ENCODE results near the gene RHOH.

RHOH gene

DNA sequence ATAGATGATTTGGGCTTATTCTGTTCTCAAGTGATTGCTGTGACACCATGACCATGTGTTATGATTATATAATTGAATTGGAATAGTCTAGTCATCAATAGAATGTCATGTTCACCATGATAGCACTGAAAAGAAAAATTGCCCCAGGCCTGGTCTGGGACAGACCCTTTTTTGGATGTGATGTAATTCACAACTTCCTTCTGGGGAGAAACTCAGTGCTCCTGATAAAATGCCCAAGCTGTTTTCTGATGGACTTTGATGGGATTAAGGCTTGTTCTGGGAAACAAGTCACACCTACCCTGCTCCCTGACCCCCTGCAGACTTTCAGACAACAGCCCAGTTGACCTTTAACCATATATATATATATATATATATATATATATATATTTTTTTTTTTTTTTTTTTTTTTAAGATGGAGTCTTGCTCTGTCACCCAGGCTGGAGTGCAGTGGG is 65.3 kb downstream of the RHOH start:
- TF ChIP-seq GATA2 (IDR thresholded peaks at IDR 0.05; ENCODE audit: low read depth, low read length), result no peak
- TF ChIP-seq GATA3 (IDR thresholded peaks at IDR 0.05; ENCODE audit: low read depth, low read length), result no peak

DNA sequence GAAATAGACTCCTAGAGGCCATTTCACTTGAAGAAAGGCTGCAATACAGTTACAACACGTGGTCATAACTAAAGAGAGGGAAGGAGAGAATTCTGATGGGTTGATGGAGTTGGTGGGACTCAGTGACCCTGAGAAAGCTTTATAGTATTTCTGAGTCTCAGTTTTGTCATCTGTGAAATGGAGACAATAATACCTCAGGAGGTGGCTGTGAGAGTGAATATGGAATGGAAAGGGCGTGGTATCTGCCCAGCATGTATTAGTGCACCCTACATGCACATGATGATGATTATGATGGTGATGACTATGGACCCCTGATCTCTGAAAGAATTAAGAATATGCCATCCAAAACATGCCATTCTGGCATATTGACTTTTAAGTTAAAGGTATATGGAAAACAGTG is 66.0 kb downstream of the RHOH start:
- no peak for TF ChIP-seq GATA3 (IDR thresholded peaks at IDR 0.05; ENCODE audit: low read depth, low read length)
- TF ChIP-seq GATA2 (IDR thresholded peaks at IDR 0.05; ENCODE audit: low read depth, low read length), result no peak

DNA sequence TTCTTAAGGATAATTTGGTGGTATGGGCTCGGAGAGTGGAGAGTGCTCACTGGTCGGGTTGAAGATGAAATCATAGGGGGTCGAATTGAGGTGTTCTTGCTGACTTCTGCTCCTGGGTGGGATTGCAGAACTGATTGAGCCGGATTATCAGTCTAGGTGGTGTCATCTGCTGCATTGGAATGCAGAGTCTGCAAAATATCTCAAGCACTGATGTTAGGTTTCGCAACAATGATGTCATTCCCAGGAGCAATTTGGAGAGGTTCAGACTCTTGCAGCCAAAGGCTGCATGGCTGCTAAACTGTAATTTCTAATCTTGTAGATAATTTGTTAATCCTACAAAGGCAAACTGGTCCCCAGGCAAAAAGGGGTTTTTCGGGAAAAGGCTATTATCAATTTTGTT is 67.7 kb downstream of the RHOH start:
- TF ChIP-seq GATA3 (IDR thresholded peaks at IDR 0.05; ENCODE audit: low read depth, low read length), result no peak

DNA sequence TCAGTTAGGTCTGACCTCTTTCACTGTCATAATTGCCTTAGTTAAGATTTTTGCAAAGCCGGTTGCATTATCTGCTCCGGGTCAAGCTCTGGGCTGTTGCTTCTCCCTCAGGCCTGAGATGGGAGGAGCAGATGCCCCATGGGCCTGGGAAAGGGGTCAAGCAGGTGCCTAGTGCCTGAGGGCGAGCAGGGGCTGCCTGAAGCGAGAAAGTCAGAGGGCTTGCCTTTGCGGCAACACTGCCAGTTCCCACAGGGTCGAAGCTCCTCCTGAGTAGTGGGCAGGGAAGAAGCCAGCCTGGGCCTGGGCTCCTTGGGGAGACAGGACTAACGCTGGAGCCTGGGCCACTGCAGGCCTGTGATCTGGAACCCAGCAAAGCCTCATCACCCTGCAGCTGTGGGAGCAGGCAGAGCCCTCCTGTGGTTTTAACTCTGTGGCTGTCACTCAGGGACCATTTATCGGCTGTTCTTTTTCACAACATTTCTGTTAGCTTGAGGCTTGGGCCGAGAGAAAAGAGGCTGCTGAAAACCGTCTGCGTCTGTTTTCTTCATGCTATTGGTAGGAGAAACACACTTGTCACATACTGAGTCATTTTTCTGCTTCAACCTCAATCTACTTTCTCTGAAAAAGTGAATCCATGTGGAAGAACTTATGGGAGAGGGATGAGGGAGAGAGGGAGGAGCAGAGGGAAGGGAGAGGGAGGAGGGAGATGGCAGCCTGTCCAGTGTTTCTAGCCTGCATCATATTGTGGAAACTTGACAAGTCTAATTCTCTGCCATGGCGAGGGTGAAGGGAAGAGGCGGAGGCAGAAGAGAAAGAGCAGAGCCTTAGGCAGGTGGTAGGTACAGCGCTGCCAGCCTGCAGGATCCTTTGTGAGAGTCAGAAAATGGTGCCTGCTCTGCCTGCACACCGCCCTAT is 68.4 kb downstream of the RHOH start:
- no peak for TF ChIP-seq GATA2 (IDR thresholded peaks at IDR 0.05; ENCODE audit: low read depth, low read length)
- no peak for TF ChIP-seq GATA3 (IDR thresholded peaks at IDR 0.05; ENCODE audit: low read depth, low read length)

DNA sequence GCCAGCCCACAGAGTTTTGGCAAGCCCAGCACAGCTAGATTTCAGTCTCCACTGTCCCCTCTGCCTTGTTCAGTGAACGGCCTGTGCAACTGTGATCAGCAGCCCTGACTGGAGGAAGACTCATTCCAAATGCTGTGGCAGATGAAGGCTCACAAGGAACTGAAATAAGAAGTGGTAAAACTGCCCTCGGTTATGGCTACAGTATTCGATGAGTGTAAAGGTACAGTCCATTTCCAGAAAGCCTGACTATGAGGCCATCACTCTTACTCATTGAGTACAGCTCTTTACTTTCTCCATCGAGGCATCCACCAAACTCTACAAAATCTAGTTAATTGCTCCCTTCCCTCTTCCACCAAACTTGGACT is 69.1 kb downstream of the RHOH start:
- TF ChIP-seq GATA3 (IDR thresholded peaks at IDR 0.05; ENCODE audit: low read depth, low read length), result no peak

DNA sequence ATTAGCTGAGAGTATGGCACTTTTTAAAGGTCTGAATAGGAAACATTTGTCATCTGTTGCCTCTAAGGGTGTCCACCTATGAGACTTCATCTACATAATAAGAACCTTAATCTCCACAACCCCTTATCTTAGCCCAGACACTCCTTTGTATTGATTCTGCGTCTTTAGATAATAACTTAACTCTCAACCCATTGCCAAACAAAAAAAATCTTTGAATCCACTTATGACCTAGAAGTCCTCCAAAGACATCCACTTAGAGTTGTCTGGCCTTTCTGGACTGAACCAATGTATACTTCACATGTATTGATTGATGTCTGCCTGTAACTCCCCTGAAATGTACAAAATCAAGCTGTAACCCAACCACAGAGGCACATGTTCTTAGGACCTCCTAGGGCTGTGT is 72.3 kb downstream of the RHOH start:
- TF ChIP-seq GATA3 (IDR thresholded peaks at IDR 0.05; ENCODE audit: low read depth, low read length) (no peak), GATA2 (IDR thresholded peaks at IDR 0.05; ENCODE audit: low read depth, low read length) (no peak)

DNA sequence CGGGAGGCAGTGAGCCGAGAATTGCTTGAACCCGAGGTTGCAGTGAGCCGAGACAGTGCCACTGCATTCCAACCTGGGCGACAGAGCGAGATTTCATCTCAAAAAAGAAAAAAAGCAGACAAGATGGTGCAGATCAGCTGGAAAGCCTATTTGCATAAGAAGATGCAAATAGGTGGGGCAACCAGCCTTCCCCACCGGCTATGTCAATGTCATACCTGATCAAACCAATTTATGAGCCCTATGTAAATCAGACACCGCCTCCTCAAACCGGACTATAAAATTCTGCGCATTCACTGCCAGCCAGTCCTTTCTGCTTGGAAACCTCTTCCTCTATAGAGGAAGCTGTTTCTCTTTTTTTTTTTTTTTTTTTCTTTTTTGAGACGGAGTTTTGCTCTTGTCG is 73.8 kb downstream of the RHOH start:
- TF ChIP-seq GATA2 (IDR thresholded peaks at IDR 0.05; ENCODE audit: low read depth, low read length), result no peak
- TF ChIP-seq GATA3 (IDR thresholded peaks at IDR 0.05; ENCODE audit: low read depth, low read length), result no peak

DNA sequence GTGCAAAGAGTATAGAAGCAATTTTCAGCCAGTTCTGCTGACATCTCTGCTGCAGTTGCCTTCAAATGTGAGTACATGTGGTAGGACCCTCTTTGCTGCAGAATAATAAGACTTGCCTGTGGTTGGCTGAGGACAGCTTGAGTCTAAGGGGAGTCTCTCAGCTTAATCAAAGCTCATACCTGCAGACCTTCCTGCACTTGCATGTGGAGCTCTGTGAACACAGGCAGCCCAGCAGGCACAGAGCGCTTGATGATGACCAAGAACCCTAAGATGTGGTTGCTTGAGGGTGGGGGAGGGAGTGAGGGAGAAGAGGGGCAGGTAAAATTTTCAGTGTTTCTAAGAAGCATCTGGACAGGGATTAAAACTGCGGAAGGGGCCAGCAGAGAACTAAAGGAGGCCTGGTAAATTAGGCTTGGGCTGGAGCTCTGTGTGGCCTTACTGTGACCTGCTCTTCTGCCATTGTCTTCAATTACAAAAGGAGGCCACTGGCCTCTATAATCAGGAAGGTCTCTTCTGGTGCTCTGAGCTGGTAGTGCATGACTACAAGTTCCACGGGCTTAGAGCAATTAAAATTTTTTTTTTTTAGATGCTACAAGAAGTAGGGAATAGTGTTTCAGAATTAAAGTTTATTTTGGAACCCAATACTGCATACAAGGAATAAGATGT is 78.4 kb downstream of the RHOH start:
- TF ChIP-seq GATA2 (IDR thresholded peaks at IDR 0.05; ENCODE audit: low read depth, low read length) (no peak), GATA3 (IDR thresholded peaks at IDR 0.05; ENCODE audit: low read depth, low read length) (no peak)

DNA sequence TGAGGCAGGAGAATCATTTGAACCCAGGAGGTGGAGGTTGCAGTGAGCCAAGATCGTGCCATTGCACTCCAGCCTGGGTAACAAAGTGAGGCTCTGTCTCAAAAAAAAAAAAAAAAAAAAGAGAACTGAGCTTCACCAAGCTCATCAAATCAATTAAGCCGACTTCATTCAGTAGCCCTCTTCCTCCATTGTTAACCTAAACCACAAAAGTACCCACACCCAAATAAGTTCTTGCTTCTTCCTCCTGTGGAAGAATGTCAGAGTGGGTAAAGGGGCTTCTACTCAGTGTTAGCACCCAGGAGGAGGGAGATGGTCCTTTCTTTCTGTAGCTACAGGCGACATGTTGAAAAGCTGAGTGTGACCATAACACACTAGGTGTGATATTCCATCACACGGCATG is 79.7 kb downstream of the RHOH start:
- no peak for TF ChIP-seq GATA3 (IDR thresholded peaks at IDR 0.05; ENCODE audit: low read depth, low read length)
- no peak for TF ChIP-seq GATA2 (IDR thresholded peaks at IDR 0.05; ENCODE audit: low read depth, low read length)

DNA sequence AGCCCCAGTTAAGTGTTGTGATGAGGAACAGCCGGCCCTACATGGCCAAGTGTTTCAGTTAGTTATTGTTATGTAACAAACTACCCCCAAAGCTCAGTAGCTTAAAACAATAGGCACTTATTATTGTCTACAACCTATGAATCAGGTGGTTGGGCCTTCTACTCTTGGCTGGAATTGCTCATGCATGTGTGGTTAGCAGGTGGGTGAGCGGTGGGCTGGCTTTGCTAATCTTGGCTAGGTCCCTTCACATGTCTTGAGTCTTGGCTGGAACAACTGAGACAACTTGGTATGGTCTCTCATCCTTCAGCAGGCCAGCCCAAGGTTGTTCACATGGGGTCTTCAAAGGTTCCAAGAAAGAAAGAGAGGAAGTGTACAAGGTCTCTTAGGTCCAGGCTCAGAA is 83.8 kb downstream of the RHOH start:
- TF ChIP-seq GATA2 (IDR thresholded peaks at IDR 0.05; ENCODE audit: low read depth, low read length) (no peak), GATA3 (IDR thresholded peaks at IDR 0.05; ENCODE audit: low read depth, low read length) (no peak)

DNA sequence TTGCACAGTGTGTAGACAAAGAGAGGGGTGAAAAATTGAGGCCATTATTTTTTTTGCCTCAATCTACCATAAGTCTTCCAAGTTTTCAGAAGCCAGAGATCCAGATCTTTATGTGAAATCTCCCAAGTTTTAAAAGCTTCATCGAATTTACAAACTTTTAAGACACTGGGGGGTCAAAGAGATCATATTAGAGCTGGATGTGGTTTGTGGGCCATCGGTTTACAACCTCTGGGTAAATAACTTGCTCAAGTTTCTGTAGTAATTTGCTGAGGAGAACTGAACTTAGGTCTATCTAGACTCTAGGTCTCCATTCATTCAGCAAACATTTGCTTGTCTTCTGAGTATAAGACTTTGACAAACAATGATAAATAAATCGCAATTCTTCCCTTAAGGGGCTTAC is 84.3 kb downstream of the RHOH start:
- TF ChIP-seq GATA3 (IDR thresholded peaks at IDR 0.05; ENCODE audit: low read depth, low read length) (no peak), GATA2 (IDR thresholded peaks at IDR 0.05; ENCODE audit: low read depth, low read length) (no peak)

DNA sequence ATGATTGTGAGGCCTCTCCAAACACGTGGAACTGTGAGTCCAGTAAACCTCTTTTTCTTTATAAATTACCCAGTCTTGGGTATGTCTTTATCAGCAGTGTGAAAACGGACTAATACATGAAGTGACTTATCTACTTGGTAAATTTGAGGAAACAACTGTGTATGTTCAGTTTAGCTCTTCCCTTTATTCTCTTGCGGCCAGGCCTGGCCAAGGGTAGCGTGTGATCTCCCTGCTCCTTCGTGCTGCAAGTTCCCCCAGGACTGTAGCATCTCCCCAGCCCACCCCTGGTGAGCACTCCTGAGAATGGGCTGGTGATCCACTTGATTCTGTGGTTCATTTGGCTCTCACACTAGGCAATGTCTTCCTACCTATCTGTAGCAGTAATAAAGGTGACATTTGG is 85.1 kb downstream of the RHOH start:
- no peak for TF ChIP-seq GATA3 (IDR thresholded peaks at IDR 0.05; ENCODE audit: low read depth, low read length)
- TF ChIP-seq GATA2 (IDR thresholded peaks at IDR 0.05; ENCODE audit: low read depth, low read length), result no peak

DNA sequence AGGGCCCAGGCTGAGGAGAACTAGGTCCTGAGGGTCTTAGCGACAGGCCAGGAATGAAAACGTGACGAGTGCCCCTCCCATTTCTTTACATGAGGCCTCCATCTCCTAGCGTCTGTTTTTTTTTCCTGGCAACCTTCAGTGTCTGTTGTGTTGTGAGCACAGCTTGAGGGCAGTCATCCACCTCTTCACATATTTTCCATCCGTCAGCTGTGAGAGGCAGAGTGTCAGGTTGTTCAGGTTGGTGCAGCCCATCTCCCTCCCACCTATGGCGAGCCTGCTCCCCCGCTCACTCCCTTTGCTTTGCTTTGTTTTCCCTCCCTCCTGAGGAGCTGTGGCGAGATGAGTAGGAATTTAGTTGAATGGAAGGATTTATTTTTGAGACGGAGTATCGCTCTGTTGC is 86.6 kb downstream of the RHOH start:
- TF ChIP-seq GATA2 (IDR thresholded peaks at IDR 0.05; ENCODE audit: low read depth, low read length), result no peak
- TF ChIP-seq GATA3 (IDR thresholded peaks at IDR 0.05; ENCODE audit: low read depth, low read length), result no peak

DNA sequence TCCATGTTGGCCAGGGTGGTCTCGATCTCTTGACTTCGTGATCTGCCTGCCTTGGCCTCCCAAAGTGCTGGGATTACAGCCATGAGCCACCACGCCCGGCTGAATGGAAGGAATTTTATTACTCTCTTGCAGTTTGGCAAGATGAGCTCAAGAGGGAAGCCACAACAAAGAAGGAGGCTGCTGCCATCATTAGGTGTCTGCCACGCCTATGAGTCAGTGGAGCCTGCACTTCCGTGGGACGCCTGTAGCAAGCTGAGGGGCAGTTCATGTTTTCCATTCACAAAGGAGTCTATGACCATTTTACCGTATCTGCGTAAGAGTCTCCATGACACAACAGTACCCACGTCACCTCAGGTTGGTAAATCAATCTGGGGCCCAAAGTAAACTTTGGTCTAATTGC is 87.1 kb downstream of the RHOH start:
- TF ChIP-seq GATA3 (IDR thresholded peaks at IDR 0.05; ENCODE audit: low read depth, low read length) (no peak), GATA2 (IDR thresholded peaks at IDR 0.05; ENCODE audit: low read depth, low read length) (no peak)

DNA sequence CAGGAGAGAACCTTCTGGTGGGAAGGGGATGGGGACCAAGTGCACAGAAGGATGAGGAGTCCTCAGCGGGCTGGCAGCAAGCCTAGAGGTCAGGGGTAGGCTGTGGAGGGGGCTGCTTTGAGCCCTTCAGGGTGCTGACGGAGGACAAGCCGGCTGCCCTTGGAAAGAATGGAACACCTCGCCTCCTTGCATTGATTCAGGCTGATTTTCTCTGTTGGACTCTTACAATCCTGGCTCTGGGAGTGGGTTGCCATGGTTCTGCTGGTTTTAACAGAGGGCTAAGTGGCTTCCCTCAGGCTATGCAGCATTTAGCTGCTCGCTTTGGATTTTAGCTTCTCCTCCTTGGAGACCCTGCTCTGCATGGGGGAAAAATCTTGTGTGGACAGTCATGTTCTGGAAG is 88.9 kb downstream of the RHOH start:
- TF ChIP-seq GATA3 (IDR thresholded peaks at IDR 0.05; ENCODE audit: low read depth, low read length), result no peak
- no peak for TF ChIP-seq GATA2 (IDR thresholded peaks at IDR 0.05; ENCODE audit: low read depth, low read length)
